ENCODE data around the gene KREMEN2.

Gene KREMEN2

DNA sequence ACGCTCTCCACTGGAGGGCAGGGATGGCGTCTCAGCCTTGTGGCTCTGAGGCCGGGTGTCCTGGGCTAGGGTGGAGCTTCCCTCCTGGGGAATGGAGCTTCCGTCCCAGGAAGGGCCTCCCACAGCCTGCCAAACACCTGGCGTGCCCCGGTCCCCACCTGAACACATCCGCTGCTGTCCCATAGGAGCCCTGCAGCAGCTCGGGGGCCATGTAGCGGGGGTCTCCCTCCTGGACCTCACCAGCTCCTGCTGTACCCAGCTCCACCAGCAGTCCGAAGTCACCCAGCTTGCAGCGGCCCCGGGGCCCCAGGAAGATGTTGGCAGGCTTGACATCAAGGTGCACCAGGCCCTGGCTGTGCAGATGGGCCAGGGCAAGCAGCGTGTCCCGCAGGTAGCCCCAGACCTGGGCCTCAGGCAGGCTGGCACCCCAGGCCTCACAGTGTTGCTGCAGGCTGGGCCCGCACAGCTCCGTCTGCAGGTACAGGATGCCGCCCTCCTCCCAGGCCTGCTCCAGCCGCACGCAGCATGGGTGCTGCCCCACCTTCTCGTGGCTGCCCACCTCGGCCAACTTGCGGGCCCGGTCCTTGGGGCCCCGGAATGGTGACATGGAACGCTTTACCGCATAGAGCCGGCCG is 11.2 kb downstream of the KREMEN2 start:
- H3K4me3 ChIP-seq (ENCODE audit: low read length), result no peak overlapping the region
- TF ChIP-seq, protein P1, sequence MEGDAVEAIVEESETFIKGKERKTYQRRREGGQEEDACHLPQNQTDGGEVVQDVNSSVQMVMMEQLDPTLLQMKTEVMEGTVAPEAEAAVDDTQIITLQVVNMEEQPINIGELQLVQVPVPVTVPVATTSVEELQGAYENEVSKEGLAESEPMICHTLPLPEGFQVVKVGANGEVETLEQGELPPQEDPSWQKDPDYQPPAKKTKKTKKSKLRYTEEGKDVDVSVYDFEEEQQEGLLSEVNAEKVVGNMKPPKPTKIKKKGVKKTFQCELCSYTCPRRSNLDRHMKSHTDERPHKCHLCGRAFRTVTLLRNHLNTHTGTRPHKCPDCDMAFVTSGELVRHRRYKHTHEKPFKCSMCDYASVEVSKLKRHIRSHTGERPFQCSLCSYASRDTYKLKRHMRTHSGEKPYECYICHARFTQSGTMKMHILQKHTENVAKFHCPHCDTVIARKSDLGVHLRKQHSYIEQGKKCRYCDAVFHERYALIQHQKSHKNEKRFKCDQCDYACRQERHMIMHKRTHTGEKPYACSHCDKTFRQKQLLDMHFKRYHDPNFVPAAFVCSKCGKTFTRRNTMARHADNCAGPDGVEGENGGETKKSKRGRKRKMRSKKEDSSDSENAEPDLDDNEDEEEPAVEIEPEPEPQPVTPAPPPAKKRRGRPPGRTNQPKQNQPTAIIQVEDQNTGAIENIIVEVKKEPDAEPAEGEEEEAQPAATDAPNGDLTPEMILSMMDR (conservative IDR thresholded peaks at IDR 0.05; ENCODE audit: low read length), result no peak
- no peak for DNase-seq (ENCODE audit: low read depth)

DNA sequence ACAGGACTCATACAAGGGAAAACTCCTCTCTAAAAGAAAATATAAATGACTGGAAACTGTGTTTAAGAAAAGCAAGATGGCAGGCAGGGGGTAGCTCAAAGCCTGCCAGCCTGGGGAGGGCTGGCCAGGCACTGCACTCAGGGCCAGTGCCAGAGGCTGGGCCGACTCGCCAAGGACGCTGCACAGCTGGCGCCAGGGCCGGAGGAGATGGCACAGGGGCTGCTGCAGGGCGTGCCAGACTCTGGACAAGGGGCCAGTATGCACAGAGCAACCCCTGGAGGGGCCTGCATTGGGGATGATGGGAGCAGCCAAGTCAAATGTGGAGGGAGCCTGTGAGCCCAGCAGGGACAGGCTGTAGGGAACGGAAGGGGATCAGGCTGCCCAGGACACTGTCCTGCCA is 12.1 kb downstream of the KREMEN2 start:
- DNase-seq (ENCODE audit: low read depth), result no peak
- no peak overlapping the region for H3K4me3 ChIP-seq (ENCODE audit: low read length)
- TF ChIP-seq, protein P1 (conservative IDR thresholded peaks at IDR 0.05; ENCODE audit: low read length), result no peak

DNA sequence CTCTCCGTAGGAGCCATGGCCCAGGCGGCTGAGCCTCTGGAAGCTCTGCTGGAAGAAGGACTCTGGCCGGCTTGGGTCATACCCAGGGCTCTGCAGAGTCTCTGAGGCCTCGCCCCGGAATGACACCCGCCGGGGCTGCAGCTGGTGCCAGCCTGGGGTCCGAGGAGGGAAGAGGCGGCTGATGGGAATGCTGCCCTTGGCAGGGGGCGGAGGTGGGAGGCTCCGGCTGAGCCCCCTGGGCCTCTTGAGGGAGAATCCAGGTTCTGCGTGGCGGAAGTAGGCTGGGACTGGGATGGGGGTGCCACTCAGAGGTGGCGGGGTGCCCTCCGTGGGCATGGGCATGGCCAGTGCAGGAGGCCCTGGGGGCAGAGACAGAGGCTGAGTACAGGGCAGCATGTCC is 12.6 kb downstream of the KREMEN2 start:
- TF ChIP-seq, protein P1 (conservative IDR thresholded peaks at IDR 0.05; ENCODE audit: low read length), result no peak
- H3K4me3 ChIP-seq (ENCODE audit: low read length), result no peak overlapping the region
- no peak for DNase-seq (ENCODE audit: low read depth)

DNA sequence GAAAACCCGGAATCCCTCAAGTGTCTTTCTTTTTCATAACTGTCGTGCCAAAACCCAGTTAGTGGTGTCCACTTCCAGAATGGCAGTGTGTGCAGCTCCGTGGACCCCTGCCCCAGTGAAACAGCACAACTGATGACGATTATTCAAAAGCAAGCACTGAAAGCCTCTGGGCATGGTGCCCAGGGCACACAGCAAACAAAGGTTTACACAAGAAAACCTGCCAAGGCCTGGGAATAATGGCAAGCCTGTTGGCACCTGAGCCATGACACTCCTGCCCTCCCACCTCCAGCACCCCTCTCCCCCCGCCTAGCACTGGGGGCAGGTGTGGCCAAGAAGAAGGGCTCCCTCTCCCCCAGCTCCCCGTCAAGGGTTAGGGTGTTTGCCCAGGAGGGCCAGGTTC is 13.4 kb downstream of the KREMEN2 start:
- H3K4me3 ChIP-seq (ENCODE audit: low read length), result no peak overlapping the region
- TF ChIP-seq, protein P1 (conservative IDR thresholded peaks at IDR 0.05; ENCODE audit: low read length), result no peak
- DNase-seq (ENCODE audit: low read depth), result no peak

DNA sequence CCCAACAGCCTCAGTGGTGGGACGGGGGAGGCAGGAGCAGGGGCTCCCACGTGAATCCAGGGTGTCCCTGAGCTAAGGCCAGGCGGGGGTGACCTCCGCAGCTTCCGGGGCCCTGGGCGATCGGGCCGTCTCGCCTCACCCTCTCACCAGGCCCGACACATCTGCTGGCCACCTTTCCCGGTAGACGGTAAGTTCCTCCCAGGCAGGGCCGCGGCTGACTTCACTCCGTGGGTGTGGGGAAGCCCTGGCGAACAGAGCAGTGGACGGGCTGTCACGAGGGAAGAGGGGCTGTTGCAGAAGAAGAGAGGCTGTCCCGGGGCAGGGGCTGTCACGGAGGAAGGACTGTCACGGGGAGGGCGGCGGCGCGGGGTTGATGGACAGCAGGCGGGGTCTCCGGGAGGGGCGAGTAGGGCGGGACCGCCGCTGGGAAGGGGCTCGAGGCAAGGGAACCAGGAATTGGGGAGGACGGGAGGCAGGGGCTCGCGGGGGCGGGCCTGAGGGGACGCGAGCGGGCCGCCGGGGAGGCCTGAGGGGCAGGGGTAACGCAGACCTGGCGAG is 15.7 kb downstream of the KREMEN2 start:
- H3K4me3 ChIP-seq (ENCODE audit: low read length), result peak overlapping the region; percentile 62
- no peak for DNase-seq (ENCODE audit: low read depth)
- TF ChIP-seq, protein P1 (conservative IDR thresholded peaks at IDR 0.05; ENCODE audit: low read length), result no peak

DNA sequence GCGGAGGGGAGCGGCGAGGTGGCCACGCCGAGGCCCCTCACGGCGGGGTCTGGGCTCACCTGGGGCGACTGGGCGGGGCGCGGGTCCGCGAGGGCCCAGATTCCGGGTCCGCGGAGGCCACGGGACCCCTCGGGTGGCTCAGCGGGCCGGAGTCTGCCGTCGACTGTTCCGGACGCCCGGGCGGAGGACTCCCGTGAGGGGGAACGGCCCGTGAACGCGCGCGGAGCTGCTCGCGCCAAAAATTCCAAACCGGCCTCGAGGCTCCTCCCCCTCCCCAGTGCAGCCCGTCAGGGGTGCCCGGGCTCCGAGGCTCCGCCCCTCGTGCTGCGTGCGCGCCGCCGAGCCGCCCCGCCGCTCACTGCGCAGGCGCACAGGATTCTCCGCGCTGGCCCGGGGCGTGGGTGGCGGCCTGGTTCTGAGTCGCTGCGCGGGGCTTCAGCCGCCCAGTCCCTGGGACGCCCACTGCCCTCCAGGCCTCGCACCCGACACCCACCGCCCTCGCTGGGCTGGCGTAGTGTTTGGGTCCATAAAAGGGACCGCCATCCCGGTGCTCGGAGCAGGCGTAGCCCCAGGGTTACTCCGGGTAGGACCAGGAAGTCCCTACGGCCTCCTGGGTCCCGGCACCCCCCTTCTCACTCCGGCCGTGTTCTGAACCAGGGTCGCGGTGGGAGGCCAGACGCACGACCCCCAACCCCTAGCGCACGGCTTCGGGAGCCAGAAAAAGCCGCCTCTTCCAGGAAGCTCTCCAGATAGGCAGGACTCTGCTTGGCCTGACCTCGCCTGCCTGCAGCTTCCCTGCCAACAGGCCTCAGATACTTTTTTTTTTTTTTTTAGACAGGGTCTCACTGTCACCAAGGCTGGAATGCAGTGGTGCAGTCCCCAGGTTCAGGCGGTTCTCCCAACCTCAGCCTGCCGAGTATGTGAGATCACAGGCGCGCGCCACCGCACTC is 16.4 kb downstream of the KREMEN2 start, which contains the start of gene PKMYT1:
Gene PKMYT1 (minus strand): TSS at position 220 of the 950 bp plus-strand sequence. CDS start 789 bp downstream, outside the sequence.
- DNase-seq (ENCODE audit: low read depth), result peak; percentile 76
- TF ChIP-seq, protein P1 (conservative IDR thresholded peaks at IDR 0.05; ENCODE audit: low read length), result no peak
- peak within 1 kb of the TSS; percentile 85 for H3K4me3 ChIP-seq (ENCODE audit: low read length)

Data from AG10803 (cell line).